Measurements from ENCODE around the gene HES2.
"Not testable (repeated sequence)": the region's sequence is repeated elsewhere in the genome, so short reads cannot be mapped to it uniquely, and the experiment has no call there.

GRCh38 chr1:6445929-6446328 lies 26.2 kb upstream of the HES2 start:
- TF ChIP-seq, protein P1, sequence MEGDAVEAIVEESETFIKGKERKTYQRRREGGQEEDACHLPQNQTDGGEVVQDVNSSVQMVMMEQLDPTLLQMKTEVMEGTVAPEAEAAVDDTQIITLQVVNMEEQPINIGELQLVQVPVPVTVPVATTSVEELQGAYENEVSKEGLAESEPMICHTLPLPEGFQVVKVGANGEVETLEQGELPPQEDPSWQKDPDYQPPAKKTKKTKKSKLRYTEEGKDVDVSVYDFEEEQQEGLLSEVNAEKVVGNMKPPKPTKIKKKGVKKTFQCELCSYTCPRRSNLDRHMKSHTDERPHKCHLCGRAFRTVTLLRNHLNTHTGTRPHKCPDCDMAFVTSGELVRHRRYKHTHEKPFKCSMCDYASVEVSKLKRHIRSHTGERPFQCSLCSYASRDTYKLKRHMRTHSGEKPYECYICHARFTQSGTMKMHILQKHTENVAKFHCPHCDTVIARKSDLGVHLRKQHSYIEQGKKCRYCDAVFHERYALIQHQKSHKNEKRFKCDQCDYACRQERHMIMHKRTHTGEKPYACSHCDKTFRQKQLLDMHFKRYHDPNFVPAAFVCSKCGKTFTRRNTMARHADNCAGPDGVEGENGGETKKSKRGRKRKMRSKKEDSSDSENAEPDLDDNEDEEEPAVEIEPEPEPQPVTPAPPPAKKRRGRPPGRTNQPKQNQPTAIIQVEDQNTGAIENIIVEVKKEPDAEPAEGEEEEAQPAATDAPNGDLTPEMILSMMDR (IDR thresholded peaks at IDR 0.05 in 8 of 11, conservative IDR thresholded peaks at IDR 0.05 in 3 of 11) = not testable (repeated sequence)
- not testable (repeated sequence) for TF ChIP-seq POLR2A, POLR2AphosphoS5 (IDR thresholded peaks at IDR 0.05)

All from spleen (tissue), 7 donors.